DND-41 (cell line): ENCODE measurements around the gene CHM.

Source experiments
- CTCF ChIP-seq: IDR thresholded peaks from 2 replicates; pipeline ENCODE4 v1.5.1; 2012; ENCODE audit warnings: borderline replicate concordance, low read length, moderate library complexity, mild to moderate bottlenecking; ENCODE audit not compliant: poor library complexity, severe bottlenecking; ENCODE audit errors: extremely low read depth
- EZH2 ChIP-seq: IDR thresholded peaks from 3 replicates; pipeline ENCODE4 v1.6.1; 2012; ENCODE audit warnings: borderline replicate concordance, low read depth, mild to moderate bottlenecking, moderate library complexity, low read length, inconsistent platforms; ENCODE audit not compliant: severe bottlenecking

GRCh38 chrX:85882601-85883000, 164.8 kb downstream of the CHM start:
- no peak for TF ChIP-seq EZH2
- no peak for TF ChIP-seq CTCF
